SH-SY5Y (cell line): ENCODE results near the gene PPP1R12C.

ENCODE experiments used
- GATA2 ChIP-seq: IDR thresholded peaks from 2 replicates; pipeline ENCODE4 v1.6.1; 2011; ENCODE audit warnings: mild to moderate bottlenecking, low read depth, low read length
- GATA3 ChIP-seq: IDR thresholded peaks from 2 replicates; pipeline ENCODE4 v1.6.1; 2011; ENCODE audit warnings: low read depth, mild to moderate bottlenecking, low read length, moderate library complexity

- TF ChIP-seq GATA2, result no peak
- no peak for TF ChIP-seq GATA3
Measured at GRCh38 chr19:55131421-55131820, 14.0 kb upstream of the PPP1R12C start.
